ENCODE data around the gene ACP1. TPM values are rescaled to one million over a fixed set of nuclear protein-coding genes. Genes with fewer than 3 reads are reported as not detected.

The ACP1 gene
- total and polyA plus RNA-seq, 2 experiments from 2014 or later, result 189 to 281 TPM

DNA sequence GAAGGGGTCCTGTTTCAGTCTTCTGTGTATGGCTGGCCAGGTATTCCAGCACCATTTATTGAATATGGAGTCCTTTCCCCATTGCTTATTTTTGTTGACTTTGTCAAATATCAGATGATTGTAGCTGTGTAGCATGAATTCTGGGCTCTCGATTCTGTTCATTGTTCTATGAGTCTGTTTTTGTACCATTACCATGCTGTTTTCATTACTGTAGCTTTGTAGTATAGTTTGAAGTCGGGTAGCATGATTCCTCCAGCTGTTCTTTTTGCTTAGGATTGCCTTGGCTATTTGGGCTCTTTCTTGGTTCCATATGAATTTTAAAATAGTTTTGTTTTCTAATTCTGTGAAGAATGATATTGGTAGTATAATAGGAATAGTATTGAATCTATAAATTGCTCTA lies 6.9 kb upstream of the ACP1 start (continued):
- TF ChIP-seq ZNF462 (CRISPR knock-in tag; IDR thresholded peaks at IDR 0.05), result no peak
- TF ChIP-seq ZNF331 (CRISPR knock-in tag; IDR thresholded peaks at IDR 0.05; ENCODE audit: low read depth), result no peak
- no peak for TF ChIP-seq ZNF114 (CRISPR knock-in tag; IDR thresholded peaks at IDR 0.05)
- TF ChIP-seq REST (IDR thresholded peaks at IDR 0.05; ENCODE audit: unreplicated experiment), result no peak
- no peak for TF ChIP-seq NANOG (IDR thresholded peaks at IDR 0.05; ENCODE audit: borderline replicate concordance)

GRCh38 chr2:258933-259332 lies 5.8 kb upstream of the ACP1 start:
- H3K4me1 Mint-ChIP-seq, result peaks cover 16% of the 10 kb centered on the region
- H3K4me3 ChIP-seq, result no peak overlapping the region
- no peak overlapping the region for H3K4me3 Mint-ChIP-seq
- H3K79me2 ChIP-seq (replicated peaks; ENCODE audit: insufficient read depth), result peaks cover 54% of the 10 kb centered on the region
- H3K9me2 ChIP-seq (ENCODE audit: insufficient read depth), result no peaks in the 10 kb centered on the region
- no peak overlapping the region for H3K27ac ChIP-seq (ENCODE audit: low read depth)
- peaks cover 6% of the 10 kb centered on the region; the same call in 1 of the 2 replicates for H4K20me1 ChIP-seq (replicated peaks; ENCODE audit: insufficient read depth)
- H3F3A ChIP-seq (replicated peaks; ENCODE audit: low read depth), result no peaks in the 10 kb centered on the region
- H3K27ac Mint-ChIP-seq, result no peak overlapping the region
- no peak overlapping the region for H3K4me2 ChIP-seq
- peaks cover 27% of the 10 kb centered on the region for H3K9me3 Mint-ChIP-seq
- peaks cover 11% of the 10 kb centered on the region for H3K36me3 ChIP-seq (ENCODE audit: insufficient read depth)
- H3K36me3 Mint-ChIP-seq (ENCODE audit: low read depth), result peaks cover 40% of the 10 kb centered on the region
- H3K27me3 ChIP-seq (ENCODE audit: insufficient read depth), result peaks cover 12% of the 10 kb centered on the region
- no peak overlapping the region for H2AFZ ChIP-seq
- no peak for ATAC-seq
- no peak for DNase-seq (ENCODE audit: low spot score)
- H3K27me3 Mint-ChIP-seq (ENCODE audit: insufficient read depth, low read depth, poor library complexity), result peaks cover 21% of the 10 kb centered on the region
- peaks cover 12% of the 10 kb centered on the region for H3K4me1 ChIP-seq (ENCODE audit: insufficient read depth)
- TF ChIP-seq CREB1 (CRISPR knock-in tag; IDR thresholded peaks at IDR 0.05; ENCODE audit: low read depth), result no peak
- no peak for TF ChIP-seq EZH2phosphoT487 (IDR thresholded peaks at IDR 0.05; ENCODE audit: unreplicated experiment)

All from GM23338 (cell line).